Thyroid gland (tissue), 4 donors: Measurements from ENCODE around the gene STAP2. TPM values are rescaled to one million over a fixed set of nuclear protein-coding genes. Genes with fewer than 3 reads are reported as not detected.

Experiments
- DNase-seq, 2 donors: peaks; one replicate each; pipeline ENCODE4 v3.0.0-alpha.2; 2019
- H3K27ac ChIP-seq, 3 donors: fragments of 200-600 bp; sonication (generic); 1 replicate in 2 of 3; 2 replicates in 1 of 3; pipeline ENCODE4 v1.5.1; 2016 to 2019; ENCODE audit warnings: mild to moderate bottlenecking in 1 of 3, moderate library complexity in 1 of 3
- H3K27me3 ChIP-seq: fragments of 200-600 bp; sonication (generic); one replicate; pipeline ENCODE4 v1.5.1; 2019
- H3K36me3 ChIP-seq, 2 donors: fragments of 200-600 bp; sonication (generic); one replicate each; pipeline ENCODE4 v1.5.1; 2016 to 2019
- H3K4me1 ChIP-seq, 2 donors: fragments of 200-600 bp; sonication (generic); one replicate each; pipeline ENCODE4 v1.5.1; 2017 to 2019
- H3K4me3 ChIP-seq, 3 donors: fragments of 200-600 bp; sonication (generic); replicated peaks in 1 of 3; 1 replicate in 2 of 3; 2 replicates in 1 of 3; pipeline ENCODE4 v1.5.1; 2016; ENCODE audit warnings: mild to moderate bottlenecking in 1 of 3
- H3K9me3 ChIP-seq: fragments of 200-600 bp; sonication (generic); one replicate; pipeline ENCODE4 v1.5.1; 2017
- POLR2A ChIP-seq, 2 donors: fragments of 450-650 bp; IDR thresholded peaks; one replicate each; pipeline ENCODE4 v1.6.1; 2017; ENCODE audit warnings: antibody characterized with exemption in 2 of 2, mild to moderate bottlenecking in 2 of 2, moderate library complexity in 1 of 2
- WGBS, 2 donors: methylation state at CpG; one replicate each; pipeline ENCODE4 v1.1.5; 2017; 5-methylcytosine and 5-hydroxymethylcytosine counted together
- intact Hi-C: fragments of 100-400 bp; cut with DNase I; formaldehyde crosslinking; loops from one replicate; pipeline ENCODE4 v1.15.1; 2023
- total RNA-seq, 4 donors: library from RNA; depleted of rRNA; stranded (reverse); fragments of >200 nt; gene quantifications; one replicate each; pipeline ENCODE4 v1.2.3, GENCODE V29; 2016
- TF ChIP-seq, protein P1 (sequence below), 6 experiments: fragments of 200-600 bp in 3 of 6; fragments of 450-650 bp in 3 of 6; sonication (generic) in 3 of 6; IDR thresholded peaks; one replicate each; pipeline ENCODE4 v1.5.1; 2016 to 2019; ENCODE audit warnings: antibody characterized with exemption in 6 of 6, mild to moderate bottlenecking in 2 of 6, inconsistent platforms in 1 of 6, moderate library complexity in 1 of 6

STAP2 gene
- total RNA-seq, 4 donors from 2014 or later: 12.1 to 50.6 (median 29.7) TPM

DNA sequence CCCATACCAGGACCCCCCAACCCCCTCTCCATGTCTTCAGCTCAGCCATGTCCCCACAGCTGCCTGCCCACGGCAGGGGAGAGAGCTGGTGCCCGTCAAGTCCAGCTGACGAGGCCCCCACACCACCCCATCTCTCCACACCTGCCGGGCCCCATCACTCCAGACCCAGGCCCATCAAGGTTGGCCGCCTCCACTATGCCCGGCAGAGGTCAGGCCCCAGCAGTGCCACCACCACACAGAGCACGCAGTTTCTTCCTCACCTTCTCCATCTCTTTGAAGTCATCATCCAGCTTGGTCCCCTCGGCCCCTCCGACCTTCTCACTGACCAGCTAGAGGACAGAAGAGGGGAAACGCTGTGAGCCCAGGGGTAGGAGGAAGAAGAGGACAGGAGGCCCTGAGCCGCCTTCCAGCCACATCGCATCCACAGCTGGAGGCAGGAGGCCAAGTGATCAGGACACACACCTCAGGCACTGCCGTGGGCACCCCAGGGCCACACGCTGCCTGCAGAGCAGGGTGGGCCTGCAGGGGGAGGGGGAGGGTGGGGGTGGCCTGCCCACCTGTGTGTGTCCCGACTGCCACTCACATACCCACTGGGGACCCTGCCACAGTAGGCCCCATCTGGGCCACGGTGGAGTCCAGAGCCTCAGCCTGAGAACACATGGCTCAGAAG lies 28.2 kb upstream of the STAP2 start:
- intact Hi-C loops: no loop called here
- WGBS, 2 donors: 88% methylated on average over 13 to 16 of the region's 16 CpGs
- no peak overlapping the region for H3K4me3 ChIP-seq

DNA sequence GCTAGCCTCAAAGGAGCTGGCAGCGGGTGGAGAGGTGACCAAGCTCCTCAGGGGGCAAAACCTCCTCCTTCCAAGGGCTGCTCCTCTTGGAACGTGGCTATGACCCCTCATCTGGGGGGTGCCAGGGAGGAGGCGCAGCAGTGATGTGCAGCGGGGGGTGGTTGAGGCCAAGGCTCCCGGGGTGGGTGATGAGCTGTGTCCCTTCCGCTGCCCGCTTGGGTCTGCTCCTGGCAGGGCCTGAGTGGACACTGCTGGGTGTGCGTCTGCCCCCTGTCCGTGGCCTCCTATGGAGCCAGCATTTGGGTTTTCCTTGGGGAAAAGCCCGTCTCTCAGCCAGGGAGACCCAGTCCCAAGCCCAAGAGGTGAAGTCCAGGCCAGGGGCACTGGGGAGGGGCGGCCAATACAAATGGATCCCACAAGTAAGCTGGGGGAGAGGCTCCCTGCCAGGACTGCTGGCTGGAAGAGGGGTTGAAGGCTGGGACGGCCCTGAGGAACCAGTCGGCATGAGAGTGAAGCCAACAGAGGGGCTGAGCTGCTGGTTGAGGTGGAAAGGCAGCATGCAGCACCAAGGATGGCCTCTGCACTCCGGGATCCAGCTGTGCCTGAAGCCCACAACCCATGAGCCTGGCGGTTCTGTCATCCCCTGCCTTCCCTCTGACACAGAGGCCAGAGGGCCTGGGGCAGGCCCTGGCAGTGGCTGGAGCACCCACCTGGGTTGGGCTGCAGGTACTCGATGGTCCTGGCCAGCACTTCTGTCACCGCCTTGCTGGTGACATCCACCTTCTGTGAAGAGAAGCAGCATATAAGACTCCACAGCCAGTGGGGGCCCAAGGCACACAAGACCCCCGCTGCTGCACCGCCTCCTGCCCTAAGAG lies 27.4 kb upstream of the STAP2 start:
- intact Hi-C loops: no loop called here
- Histone ChIP-seq H3K4me1 (peaks cover 32 to 35% of the 10 kb centered on the region in 2 donors), H3K36me3 (peaks cover 42 to 44% of the 10 kb centered on the region in 2 donors), H3K4me3 (no peak overlapping the region), H3K27ac (no peak overlapping the region), H3K27me3 (no peaks in the 10 kb centered on the region), H3K9me3 (no peaks in the 10 kb centered on the region)
- no peak for DNase-seq
- TF ChIP-seq, protein P1, sequence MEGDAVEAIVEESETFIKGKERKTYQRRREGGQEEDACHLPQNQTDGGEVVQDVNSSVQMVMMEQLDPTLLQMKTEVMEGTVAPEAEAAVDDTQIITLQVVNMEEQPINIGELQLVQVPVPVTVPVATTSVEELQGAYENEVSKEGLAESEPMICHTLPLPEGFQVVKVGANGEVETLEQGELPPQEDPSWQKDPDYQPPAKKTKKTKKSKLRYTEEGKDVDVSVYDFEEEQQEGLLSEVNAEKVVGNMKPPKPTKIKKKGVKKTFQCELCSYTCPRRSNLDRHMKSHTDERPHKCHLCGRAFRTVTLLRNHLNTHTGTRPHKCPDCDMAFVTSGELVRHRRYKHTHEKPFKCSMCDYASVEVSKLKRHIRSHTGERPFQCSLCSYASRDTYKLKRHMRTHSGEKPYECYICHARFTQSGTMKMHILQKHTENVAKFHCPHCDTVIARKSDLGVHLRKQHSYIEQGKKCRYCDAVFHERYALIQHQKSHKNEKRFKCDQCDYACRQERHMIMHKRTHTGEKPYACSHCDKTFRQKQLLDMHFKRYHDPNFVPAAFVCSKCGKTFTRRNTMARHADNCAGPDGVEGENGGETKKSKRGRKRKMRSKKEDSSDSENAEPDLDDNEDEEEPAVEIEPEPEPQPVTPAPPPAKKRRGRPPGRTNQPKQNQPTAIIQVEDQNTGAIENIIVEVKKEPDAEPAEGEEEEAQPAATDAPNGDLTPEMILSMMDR (IDR thresholded peaks at IDR 0.05): no peak
- TF ChIP-seq POLR2A (IDR thresholded peaks at IDR 0.05): no peak
- 92 to 94% methylated on average over 14 to 17 of the region's 19 CpGs for WGBS, 2 donors

More for the DNA sequence above, 28.2 kb upstream of the STAP2 start:
- Histone ChIP-seq H3K4me1 (peaks cover 39 to 43% of the 10 kb centered on the region in 2 donors), H3K36me3 (peaks cover 34 to 37% of the 10 kb centered on the region in 2 donors), H3K27ac (no peak overlapping the region), H3K9me3 (no peaks in the 10 kb centered on the region), H3K27me3 (no peaks in the 10 kb centered on the region)
- DNase-seq: no peak
- TF ChIP-seq, protein P1 (IDR thresholded peaks at IDR 0.05): no peak
- no peak for TF ChIP-seq POLR2A (IDR thresholded peaks at IDR 0.05)

GRCh38 chr19:4365341-4365740 lies 26.7 kb upstream of the STAP2 start:
- no peak overlapping the region for H3K4me3 ChIP-seq
- 89 to 100% methylated on average over 2 to 13 of the region's 16 CpGs for WGBS, 2 donors
- no peaks in the 10 kb centered on the region for H3K27me3 ChIP-seq
- no peaks in the 10 kb centered on the region for H3K9me3 ChIP-seq
- no peak for TF ChIP-seq POLR2A (IDR thresholded peaks at IDR 0.05)
- TF ChIP-seq, protein P1 (IDR thresholded peaks at IDR 0.05): no peak
- peaks cover 47 to 51% of the 10 kb centered on the region in 2 donors for H3K36me3 ChIP-seq
- H3K4me1 ChIP-seq: peaks cover 26 to 28% of the 10 kb centered on the region in 2 donors
- intact Hi-C loops: no loop called here
- H3K27ac ChIP-seq: no peak overlapping the region
- no peak for DNase-seq

DNA sequence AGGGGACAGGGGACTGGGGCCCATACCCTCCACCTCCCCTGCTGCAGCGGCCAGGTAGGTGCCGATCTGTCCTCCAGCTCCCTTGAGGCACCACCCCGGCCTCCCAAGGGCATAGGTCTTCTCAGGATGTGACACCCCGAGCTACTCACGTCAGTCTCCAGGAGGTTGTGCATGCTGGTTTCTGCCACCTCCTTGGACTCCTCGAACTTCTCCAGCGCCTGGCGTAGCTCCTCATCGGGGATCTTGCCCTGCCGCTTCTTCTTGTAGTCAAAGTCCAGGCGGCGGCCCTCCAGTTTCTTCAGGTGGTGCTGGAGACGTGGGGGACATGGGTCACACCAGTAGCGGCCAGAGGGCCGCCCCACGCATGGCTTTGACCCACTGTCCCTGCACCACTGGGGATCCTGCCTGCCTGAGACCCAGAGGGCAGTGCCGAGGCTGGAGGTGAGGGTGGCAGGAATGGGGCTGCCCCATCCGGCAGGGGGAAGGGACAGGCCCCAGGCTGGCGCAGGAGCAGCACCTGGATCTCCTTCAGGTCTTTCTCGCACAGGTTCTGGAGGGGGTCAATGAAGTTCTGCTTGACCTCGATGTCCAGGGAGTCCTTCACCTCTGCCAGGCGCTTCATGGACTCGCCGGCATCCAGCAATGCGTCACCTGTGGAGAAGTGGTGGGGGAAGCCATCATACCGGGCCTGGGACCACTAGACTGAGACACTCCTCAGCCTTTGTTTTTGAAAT lies 25.1 kb upstream of the STAP2 start:
- peaks cover 11 to 12% of the 10 kb centered on the region in 2 donors for H3K4me1 ChIP-seq
- 89 to 92% methylated on average over 18 to 19 of the region's 26 CpGs for WGBS, 2 donors
- peaks cover 60 to 63% of the 10 kb centered on the region in 2 donors for H3K36me3 ChIP-seq
- H3K9me3 ChIP-seq: no peaks in the 10 kb centered on the region
- intact Hi-C loops: no loop called here
- no peaks in the 10 kb centered on the region for H3K27me3 ChIP-seq
- H3K27ac ChIP-seq: no peak overlapping the region
- TF ChIP-seq, protein P1 (IDR thresholded peaks at IDR 0.05): no peak
- TF ChIP-seq POLR2A (IDR thresholded peaks at IDR 0.05): no peak
- H3K4me3 ChIP-seq: no peak overlapping the region
- DNase-seq: no peak
